ENCODE results near the gene CREB5.

Gene CREB5

GRCh38 chr7:28726555-28726954, 314.2 kb downstream of the CREB5 start:
- ATAC-seq: peak; percentile 55; the same call in 1 of the 3 replicates
- no peak for TF ChIP-seq ZNF70 (CRISPR knock-in tag; IDR thresholded peaks at IDR 0.05)
- no peak for TF ChIP-seq GLIS3 (CRISPR knock-in tag; IDR thresholded peaks at IDR 0.05)
- TF ChIP-seq SNAI2 (CRISPR knock-in tag; IDR thresholded peaks at IDR 0.05): no peak
- no peak for TF ChIP-seq TSHZ2 (CRISPR knock-in tag; IDR thresholded peaks at IDR 0.05)
- TF ChIP-seq PATZ1 (CRISPR knock-in tag; IDR thresholded peaks at IDR 0.05; ENCODE audit: borderline replicate concordance): no peak
- TF ChIP-seq OSR1 (CRISPR knock-in tag; IDR thresholded peaks at IDR 0.05): no peak

- ATAC-seq: no peak
Measured at GRCh38 chr7:28729281-28729680, 317.0 kb downstream of the CREB5 start.

More at GRCh38 chr7:28729281-28729680, 317.0 kb downstream of the CREB5 start:
- no peak for TF ChIP-seq ESRRG (CRISPR knock-in tag; IDR thresholded peaks at IDR 0.05)
- no peak for TF ChIP-seq ZC3H10 (CRISPR knock-in tag; IDR thresholded peaks at IDR 0.05)
- no peak for TF ChIP-seq GLIS3 (CRISPR knock-in tag; IDR thresholded peaks at IDR 0.05)
- TF ChIP-seq PATZ1 (CRISPR knock-in tag; IDR thresholded peaks at IDR 0.05; ENCODE audit: borderline replicate concordance): no peak
- no peak for TF ChIP-seq ARNTL (CRISPR knock-in tag; IDR thresholded peaks at IDR 0.05; ENCODE audit: borderline replicate concordance, low read depth)
- no peak for TF ChIP-seq TCF4 (CRISPR knock-in tag; IDR thresholded peaks at IDR 0.05; ENCODE audit: borderline replicate concordance)
- no peak for TF ChIP-seq POU6F1 (CRISPR knock-in tag; IDR thresholded peaks at IDR 0.05; ENCODE audit: borderline replicate concordance, low read depth)
- no peak for TF ChIP-seq RARB (CRISPR knock-in tag; IDR thresholded peaks at IDR 0.05)
- no peak for TF ChIP-seq ZFP30 (CRISPR knock-in tag; IDR thresholded peaks at IDR 0.05)
- TF ChIP-seq ZNF70 (CRISPR knock-in tag; IDR thresholded peaks at IDR 0.05): no peak
- no peak for TF ChIP-seq ZFP3 (CRISPR knock-in tag; IDR thresholded peaks at IDR 0.05)
- TF ChIP-seq ZNF8 (CRISPR knock-in tag; IDR thresholded peaks at IDR 0.05): no peak
- TF ChIP-seq OSR1 (CRISPR knock-in tag; IDR thresholded peaks at IDR 0.05): no peak
- no peak for TF ChIP-seq TSHZ2 (CRISPR knock-in tag; IDR thresholded peaks at IDR 0.05)

All from SK-N-SH treated with all-trans-retinoic acid at 6 μM for 48 hours (cell line).